Measurements from ENCODE around the gene L3MBTL4. TPM values are rescaled to one million over a fixed set of nuclear protein-coding genes. Genes with fewer than 3 reads are reported as not detected.

The L3MBTL4 gene
- total RNA-seq (7.6 and 14.1 TPM in 2 replicates), polyA plus RNA-seq (4.1 and 4.8 TPM in 2 replicates)

GRCh38 chr18:6414723-6415417 lies at the start of gene L3MBTL4:
Gene L3MBTL4, minus strand, starts transcription at chr18:6414911. Its CDS starts 103,286 bp downstream, at chr18:6311625.
- peak within 1 kb of the TSS; percentile 91 for H2AFZ ChIP-seq
- H3K36me3 ChIP-seq (replicated peaks; ENCODE audit: insufficient read depth, low read depth): no peaks in the 10 kb centered on the region
- peaks cover 3% of the 10 kb centered on the region for H3K4me1 ChIP-seq (ENCODE audit: insufficient read depth)
- no peak for TF ChIP-seq EZH2 (IDR thresholded peaks at IDR 0.05; ENCODE audit: borderline replicate concordance)
- TF ChIP-seq EZH2phosphoT487 (IDR thresholded peaks at IDR 0.05; ENCODE audit: low read depth, severe bottlenecking, unreplicated experiment): no peak
- TF ChIP-seq CTCF (IDR thresholded peaks at IDR 0.05; ENCODE audit: poor library complexity): no peak
- peaks cover 33% of the 10 kb centered on the region for H3K27me3 ChIP-seq
- H3K9me3 ChIP-seq (ENCODE audit: low read depth): no peaks in the 10 kb centered on the region
- WGBS (ENCODE audit: low lambda C conversion rate, missing lambda C conversion rate): 5% methylated on average over 19 of the region's 67 CpGs
- H3K9me2 ChIP-seq (replicated peaks; ENCODE audit: insufficient read depth): no peaks in the 10 kb centered on the region
- no peaks in the 10 kb centered on the region for H4K20me1 ChIP-seq (ENCODE audit: insufficient read depth, poor library complexity, severe bottlenecking)
- peak; percentile 78 for DNase-seq (ENCODE audit: low spot score)
- H3K4me2 ChIP-seq: peak within 1 kb of the TSS; percentile 90
- H3K4me3 ChIP-seq: peak within 1 kb of the TSS; percentile 98
- H3K79me2 ChIP-seq: peaks cover 9% of the 10 kb centered on the region
- peak within 1 kb of the TSS; percentile 86 for H3K27ac ChIP-seq

GRCh38 chr18:6452194-6452593 lies 37.5 kb upstream of the L3MBTL4 start:
- Histone ChIP-seq H3K4me1 (ENCODE audit: insufficient read depth) (no peaks in the 10 kb centered on the region), H3K4me2 (no peak overlapping the region), H3K79me2 (no peaks in the 10 kb centered on the region), H2AFZ (no peak overlapping the region), H3K4me3 (no peak overlapping the region), H3K36me3 (replicated peaks; ENCODE audit: insufficient read depth, low read depth) (no peaks in the 10 kb centered on the region), H4K20me1 (ENCODE audit: insufficient read depth, poor library complexity, severe bottlenecking) (no peaks in the 10 kb centered on the region), H3K27ac (no peak overlapping the region), H3K9me3 (ENCODE audit: low read depth) (no peaks in the 10 kb centered on the region), H3K9me2 (replicated peaks; ENCODE audit: insufficient read depth) (no peaks in the 10 kb centered on the region), H3K27me3 (no peaks in the 10 kb centered on the region)
- no peak for TF ChIP-seq CTCF (IDR thresholded peaks at IDR 0.05; ENCODE audit: poor library complexity)
- TF ChIP-seq EZH2phosphoT487 (IDR thresholded peaks at IDR 0.05; ENCODE audit: low read depth, severe bottlenecking, unreplicated experiment): no peak
- TF ChIP-seq EZH2 (IDR thresholded peaks at IDR 0.05; ENCODE audit: borderline replicate concordance): no peak
- no peak for DNase-seq (ENCODE audit: low spot score)

GRCh38 chr18:6449213-6449612 lies 34.5 kb upstream of the L3MBTL4 start:
- Histone ChIP-seq H3K36me3 (replicated peaks; ENCODE audit: insufficient read depth, low read depth) (no peaks in the 10 kb centered on the region), H3K27ac (no peak overlapping the region), H3K27me3 (no peaks in the 10 kb centered on the region), H3K4me2 (no peak overlapping the region), H3K9me3 (ENCODE audit: low read depth) (no peaks in the 10 kb centered on the region), H3K4me1 (ENCODE audit: insufficient read depth) (no peaks in the 10 kb centered on the region), H4K20me1 (ENCODE audit: insufficient read depth, poor library complexity, severe bottlenecking) (no peaks in the 10 kb centered on the region), H3K79me2 (no peaks in the 10 kb centered on the region), H3K9me2 (replicated peaks; ENCODE audit: insufficient read depth) (no peaks in the 10 kb centered on the region), H3K4me3 (no peak overlapping the region), H2AFZ (no peak overlapping the region)
- no peak for DNase-seq (ENCODE audit: low spot score)
- no peak for TF ChIP-seq EZH2 (IDR thresholded peaks at IDR 0.05; ENCODE audit: borderline replicate concordance)
- no peak for TF ChIP-seq EZH2phosphoT487 (IDR thresholded peaks at IDR 0.05; ENCODE audit: low read depth, severe bottlenecking, unreplicated experiment)
- no peak for TF ChIP-seq CTCF (IDR thresholded peaks at IDR 0.05; ENCODE audit: poor library complexity)
- 89% methylated on average over 5 of the region's 5 CpGs for WGBS (ENCODE audit: low lambda C conversion rate, missing lambda C conversion rate)

All from hepatocyte (in vitro differentiated cells).